ENCODE results near the gene MBD6. TPM values are rescaled to one million over a fixed set of nuclear protein-coding genes. Genes with fewer than 3 reads are reported as not detected.

The MBD6 gene
- total RNA-seq, 1 donor from 2014 or later: 85.8 TPM

DNA sequence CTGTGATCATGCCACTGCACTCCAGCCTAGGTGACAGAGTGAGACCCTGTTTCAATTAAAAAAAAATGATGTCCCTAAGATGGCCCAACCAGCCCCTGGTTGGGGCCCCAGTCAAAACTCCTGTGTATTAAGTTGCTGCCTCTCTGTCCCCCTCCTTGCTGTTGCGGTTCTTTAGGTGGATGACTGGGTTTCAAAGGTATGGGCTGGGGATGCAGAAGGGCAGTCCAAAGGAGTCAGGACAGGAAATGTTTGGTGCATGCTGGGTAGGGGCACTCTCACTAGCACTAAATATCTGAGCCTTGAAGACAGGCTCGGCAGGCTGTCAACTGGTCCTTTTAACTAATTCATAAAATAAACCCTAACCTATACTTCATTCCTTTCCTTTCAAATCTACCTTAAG lies 56.4 kb downstream of the MBD6 start:
- no peaks in the 10 kb centered on the region for H3K36me3 ChIP-seq
- no peaks in the 10 kb centered on the region for H3K4me1 ChIP-seq
- no peaks in the 10 kb centered on the region for H3K9me3 ChIP-seq
- ATAC-seq (no peak), DNase-seq (no peak)
- H3K27ac ChIP-seq: no peak overlapping the region
- no peaks in the 10 kb centered on the region for H3K27me3 ChIP-seq
- intact Hi-C loops (cut with DNase I): no loop called here
- no peak overlapping the region for H3K4me3 ChIP-seq
- no peak for TF ChIP-seq CTCF (IDR thresholded peaks at IDR 0.05)

Small RNA genes lying within 50 kb of the gene (microRNA-seq; reads per million reads assigned to microRNA genes)
- not detected for gene MIR616 (ENCODE audit: borderline microRNAs expressed)
- gene MIR6758 (ENCODE audit: borderline microRNAs expressed): not detected

Other genes starting within 250 kb of the MBD6 start
- 81.0 TPM for gene R3HDM2, start 91.8 kb upstream of the MBD6 start, total RNA-seq
- not detected for gene INHBC, start 88.0 kb upstream of the MBD6 start, total RNA-seq
- not detected for gene INHBE, start 67.5 kb upstream of the MBD6 start, total RNA-seq
- gene GLI1, start 63.0 kb upstream of the MBD6 start, total RNA-seq: 1.4 TPM
- 37.7 TPM for gene ARHGAP9, start 43.0 kb upstream of the MBD6 start, total RNA-seq
- gene MARS1, start 34.8 kb upstream of the MBD6 start, total RNA-seq: 141 TPM
- 47.3 TPM for gene DDIT3, start 2.3 kb upstream of the MBD6 start, total RNA-seq
- 90.7 TPM for gene DCTN2, start 24.4 kb downstream of the MBD6 start, total RNA-seq
- gene KIF5A, start 27.2 kb downstream of the MBD6 start, total RNA-seq: 0.14 TPM
- 31.0 TPM for gene PIP4K2C, start 68.4 kb downstream of the MBD6 start, total RNA-seq
- gene DTX3, start 82.0 kb downstream of the MBD6 start, total RNA-seq: 26.0 TPM
- gene ARHGEF25, start 88.6 kb downstream of the MBD6 start, total RNA-seq: 16.3 TPM
- 0.93 TPM for gene B4GALNT1, start 110.4 kb downstream of the MBD6 start, total RNA-seq
- gene OS9, start 171.3 kb downstream of the MBD6 start, total RNA-seq: 263 TPM
- 5.4 TPM for gene AGAP2, start 215.9 kb downstream of the MBD6 start, total RNA-seq
- 39.9 TPM for gene TSPAN31, start 222.2 kb downstream of the MBD6 start, total RNA-seq
- 77.6 TPM for gene CDK4, start 229.5 kb downstream of the MBD6 start, total RNA-seq
- gene MARCHF9, start 232.3 kb downstream of the MBD6 start, total RNA-seq: 21.2 TPM
- 2.0 TPM for gene CYP27B1, start 244.3 kb downstream of the MBD6 start, total RNA-seq
- 26.9 TPM for gene METTL1, start 249.3 kb downstream of the MBD6 start, total RNA-seq
- 8.0 TPM for gene EEF1AKMT3, start 249.8 kb downstream of the MBD6 start, total RNA-seq

Data from upper lobe of right lung (tissue), 1 donor.